ENCODE data around the gene LYSMD1. TPM values are rescaled to one million over a fixed set of nuclear protein-coding genes. Genes with fewer than 3 reads are reported as not detected.

Gene LYSMD1
- total RNA-seq, 1 experiment from 2014 or later: 5.0 TPM

GRCh38 chr1:151199873-151200581, 34.3 kb upstream of the LYSMD1 start:
- H3K36me3 ChIP-seq (ENCODE audit: control insufficient read depth, insufficient read depth, low read length): no peaks in the 10 kb centered on the region; the same call in none of the 2 replicates
- Mint-ChIP-seq H3K4me3 (ENCODE audit: unreplicated experiment) (peak overlapping the region; percentile 89), H3K36me3 (ENCODE audit: insufficient read depth, unreplicated experiment) (peaks cover 74% of the 10 kb centered on the region), H3K9me3 (ENCODE audit: unreplicated experiment) (no peaks in the 10 kb centered on the region), H3K27ac (ENCODE audit: unreplicated experiment) (peak overlapping the region; percentile 92), H3K27me3 (ENCODE audit: insufficient read depth, unreplicated experiment) (no peaks in the 10 kb centered on the region), H3K4me1 (ENCODE audit: low read depth, unreplicated experiment) (peaks cover 13% of the 10 kb centered on the region)
- peak in 1 of 2 experiments; percentile 23 for DNase-seq
- no TSS peak for BruUV-seq (replicated peaks)
- no peak for TF ChIP-seq CTCF (IDR thresholded peaks at IDR 0.05; ENCODE audit: insufficient read depth in 1 of 2, low read depth in 1 of 2, low read length in 1 of 2, severe bottlenecking in 1 of 2, unreplicated experiment in 1 of 2)
- no peaks in the 10 kb centered on the region for H3K27me3 ChIP-seq (replicated peaks; ENCODE audit: control insufficient read depth, insufficient read depth, low read length)
- ChIA-PET POLR2A (interaction anchor here (0.6 to 1.0 kb wide), 2 partner anchors 10 to 913 kb away, joined by 5 to 7 read pairs; partner anchors contain the start of gene VPS72), CTCF (interaction anchor here (0.5 to 1.6 kb wide), 3 partner anchors 15 to 52 kb away, joined by 3 to 6 read pairs (median 4); no protein-coding TSS in a partner anchor)
- intact Hi-C loops (cut with micrococcal nuclease; ENCODE audit: unreplicated experiment): loop anchor here (5.0 kb wide), 3 partner anchors 312 to 792 kb away; partner anchors contain the start of genes CGN, S100A10 and SNX27
- H3K4me1 ChIP-seq: peaks cover 4% of the 10 kb centered on the region; the same call in 1 of the 2 replicates
- no peaks in the 10 kb centered on the region for H3K9me3 ChIP-seq
- peak overlapping the region; percentile 60 for H3K4me3 ChIP-seq (ENCODE audit: low read depth, low read length)

- CTCF ChIA-PET: no interaction called here
- Mint-ChIP-seq H3K9me3 (ENCODE audit: unreplicated experiment) (no peaks in the 10 kb centered on the region), H3K4me1 (ENCODE audit: low read depth, unreplicated experiment) (peaks cover 13% of the 10 kb centered on the region), H3K4me3 (ENCODE audit: unreplicated experiment) (peak within 1 kb of the TSS; percentile 89), H3K27me3 (ENCODE audit: insufficient read depth, unreplicated experiment) (no peaks in the 10 kb centered on the region), H3K27ac (ENCODE audit: unreplicated experiment) (peak within 1 kb of the TSS; percentile 92), H3K36me3 (ENCODE audit: insufficient read depth, unreplicated experiment) (peaks cover 60% of the 10 kb centered on the region)
- TSS peak; percentile 27 for BruUV-seq (replicated peaks)
- peak within 1 kb of the TSS; percentile 60 for H3K4me3 ChIP-seq (ENCODE audit: low read depth, low read length)
- no peaks in the 10 kb centered on the region for H3K9me3 ChIP-seq
- peak; percentile 97 to 98 for DNase-seq
- peaks cover 4% of the 10 kb centered on the region; the same call in 1 of the 2 replicates for H3K4me1 ChIP-seq
- intact Hi-C loops (cut with micrococcal nuclease; ENCODE audit: unreplicated experiment): loop anchor here (1.0 to 5.0 kb wide), 4 partner anchors 83 to 794 kb away; partner anchors contain the start of genes CGN, S100A10 and SNX27
- H3K27me3 ChIP-seq (replicated peaks; ENCODE audit: control insufficient read depth, insufficient read depth, low read length): no peaks in the 10 kb centered on the region
- POLR2A ChIA-PET: interaction anchor here (0.6 to 0.9 kb wide), 3 partner anchors 9 to 56 kb away, joined by 3 read pairs; partner anchors contain the start of genes PSMD4 and VPS72
- no peak for TF ChIP-seq CTCF (IDR thresholded peaks at IDR 0.05; ENCODE audit: insufficient read depth in 1 of 2, low read depth in 1 of 2, low read length in 1 of 2, severe bottlenecking in 1 of 2, unreplicated experiment in 1 of 2)
- no peaks in the 10 kb centered on the region; the same call in 1 of the 2 replicates for H3K36me3 ChIP-seq (ENCODE audit: control insufficient read depth, insufficient read depth, low read length)
Observed at GRCh38 chr1:151198254-151199127, 32.8 kb upstream of the LYSMD1 start, which contains the start of gene PIP5K1A. Gene PIP5K1A (plus strand): TSS chr1:151198552. CDS start chr1:151198997, 445 bp downstream.
